H1 (cell line): ENCODE data around the gene PTPRT.

Source experiments
- EGR1 ChIP-seq: IDR thresholded peaks from 2 replicates; pipeline ENCODE4 v1.6.1; 2011; ENCODE audit warnings: low read depth, low read length, borderline replicate concordance
- POLR2AphosphoS5 ChIP-seq: IDR thresholded peaks from 2 replicates; pipeline ENCODE4 v1.6.1; 2011; ENCODE audit warnings: low read depth, low read length
- TF ChIP-seq, protein P1 (sequence below), 3 experiments: IDR thresholded peaks; 1 replicate in 2 of 3; 2 replicates in 1 of 3; pipeline versions ENCODE4 v1.5.1 to v1.6.1; 2011; ENCODE audit warnings: low read length in 3 of 3, mild to moderate bottlenecking in 3 of 3, inconsistent platforms in 2 of 3, low read depth in 1 of 3, moderate library complexity in 1 of 3; ENCODE audit not compliant: insufficient read depth in 1 of 3; ENCODE audit errors: control extremely low read depth in 1 of 3
- TF ChIP-seq, protein P2 (sequence below): IDR thresholded peaks from 2 replicates; pipeline ENCODE4 v1.6.1; 2011; ENCODE audit warnings: low read length, improper control_type of control experiment

DNA sequence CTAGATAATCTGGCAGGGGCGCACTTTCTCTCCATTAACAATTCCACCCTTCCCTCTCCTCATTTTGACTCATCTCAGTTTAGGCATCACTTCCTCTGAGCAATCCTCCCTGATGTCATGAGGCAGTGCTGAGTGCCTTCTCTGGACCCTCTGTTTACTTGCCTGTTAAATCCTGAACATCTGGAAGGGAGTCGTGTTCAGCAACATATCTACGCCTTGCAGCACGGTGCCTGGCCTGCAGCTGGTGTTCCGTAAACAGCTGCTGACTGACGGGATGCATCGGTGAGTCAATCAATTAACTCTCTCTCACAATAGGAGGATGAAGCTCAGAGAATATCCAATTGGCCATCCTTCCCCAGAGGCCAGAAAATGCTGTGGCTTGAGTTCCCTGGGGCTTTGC, 613.5 kb downstream of the PTPRT start:
- TF ChIP-seq EGR1 (no peak), POLR2AphosphoS5 (no peak)
- TF ChIP-seq, protein P1, sequence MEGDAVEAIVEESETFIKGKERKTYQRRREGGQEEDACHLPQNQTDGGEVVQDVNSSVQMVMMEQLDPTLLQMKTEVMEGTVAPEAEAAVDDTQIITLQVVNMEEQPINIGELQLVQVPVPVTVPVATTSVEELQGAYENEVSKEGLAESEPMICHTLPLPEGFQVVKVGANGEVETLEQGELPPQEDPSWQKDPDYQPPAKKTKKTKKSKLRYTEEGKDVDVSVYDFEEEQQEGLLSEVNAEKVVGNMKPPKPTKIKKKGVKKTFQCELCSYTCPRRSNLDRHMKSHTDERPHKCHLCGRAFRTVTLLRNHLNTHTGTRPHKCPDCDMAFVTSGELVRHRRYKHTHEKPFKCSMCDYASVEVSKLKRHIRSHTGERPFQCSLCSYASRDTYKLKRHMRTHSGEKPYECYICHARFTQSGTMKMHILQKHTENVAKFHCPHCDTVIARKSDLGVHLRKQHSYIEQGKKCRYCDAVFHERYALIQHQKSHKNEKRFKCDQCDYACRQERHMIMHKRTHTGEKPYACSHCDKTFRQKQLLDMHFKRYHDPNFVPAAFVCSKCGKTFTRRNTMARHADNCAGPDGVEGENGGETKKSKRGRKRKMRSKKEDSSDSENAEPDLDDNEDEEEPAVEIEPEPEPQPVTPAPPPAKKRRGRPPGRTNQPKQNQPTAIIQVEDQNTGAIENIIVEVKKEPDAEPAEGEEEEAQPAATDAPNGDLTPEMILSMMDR (IDR thresholded peaks at IDR 0.05; ENCODE audit: control extremely low read depth in 1 of 3, insufficient read depth in 1 of 3, low read depth in 1 of 3, low read length in 3 of 3), result no peak
- TF ChIP-seq, protein P2, sequence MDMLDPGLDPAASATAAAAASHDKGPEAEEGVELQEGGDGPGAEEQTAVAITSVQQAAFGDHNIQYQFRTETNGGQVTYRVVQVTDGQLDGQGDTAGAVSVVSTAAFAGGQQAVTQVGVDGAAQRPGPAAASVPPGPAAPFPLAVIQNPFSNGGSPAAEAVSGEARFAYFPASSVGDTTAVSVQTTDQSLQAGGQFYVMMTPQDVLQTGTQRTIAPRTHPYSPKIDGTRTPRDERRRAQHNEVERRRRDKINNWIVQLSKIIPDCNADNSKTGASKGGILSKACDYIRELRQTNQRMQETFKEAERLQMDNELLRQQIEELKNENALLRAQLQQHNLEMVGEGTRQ, result no peak
